HUES48 (cell line): ENCODE measurements around the gene PRKG1.

Experiments used
- H3K27ac ChIP-seq: one replicate; pipeline ENCODE4 v1.7.0; 2013; ENCODE audit warnings: low read depth, low read length, inconsistent platforms
- H3K27me3 ChIP-seq: 2 replicates; pipeline ENCODE4 v1.6.1; 2013; ENCODE audit warnings: mild to moderate bottlenecking, low read length; ENCODE audit not compliant: control insufficient read depth, insufficient read depth
- H3K36me3 ChIP-seq: 2 replicates; pipeline ENCODE4 v1.6.1; 2013; ENCODE audit warnings: low read length; ENCODE audit not compliant: control insufficient read depth, insufficient read depth
- H3K4me1 ChIP-seq: 2 replicates; pipeline ENCODE4 v1.6.1; 2013; ENCODE audit warnings: mild to moderate bottlenecking, low read length; ENCODE audit not compliant: control insufficient read depth, insufficient read depth
- H3K4me3 ChIP-seq: 2 replicates; pipeline ENCODE4 v1.5.1; 2013; ENCODE audit warnings: mild to moderate bottlenecking, low read depth, low read length
- H3K9ac ChIP-seq: 2 replicates; pipeline ENCODE4 v1.6.1; 2013; ENCODE audit warnings: mild to moderate bottlenecking, low read depth, low read length, moderate library complexity
- H3K9me3 ChIP-seq: 2 replicates; pipeline ENCODE4 v1.6.1; 2013; ENCODE audit warnings: low read length; ENCODE audit not compliant: control insufficient read depth, insufficient read depth

Gene PRKG1

DNA sequence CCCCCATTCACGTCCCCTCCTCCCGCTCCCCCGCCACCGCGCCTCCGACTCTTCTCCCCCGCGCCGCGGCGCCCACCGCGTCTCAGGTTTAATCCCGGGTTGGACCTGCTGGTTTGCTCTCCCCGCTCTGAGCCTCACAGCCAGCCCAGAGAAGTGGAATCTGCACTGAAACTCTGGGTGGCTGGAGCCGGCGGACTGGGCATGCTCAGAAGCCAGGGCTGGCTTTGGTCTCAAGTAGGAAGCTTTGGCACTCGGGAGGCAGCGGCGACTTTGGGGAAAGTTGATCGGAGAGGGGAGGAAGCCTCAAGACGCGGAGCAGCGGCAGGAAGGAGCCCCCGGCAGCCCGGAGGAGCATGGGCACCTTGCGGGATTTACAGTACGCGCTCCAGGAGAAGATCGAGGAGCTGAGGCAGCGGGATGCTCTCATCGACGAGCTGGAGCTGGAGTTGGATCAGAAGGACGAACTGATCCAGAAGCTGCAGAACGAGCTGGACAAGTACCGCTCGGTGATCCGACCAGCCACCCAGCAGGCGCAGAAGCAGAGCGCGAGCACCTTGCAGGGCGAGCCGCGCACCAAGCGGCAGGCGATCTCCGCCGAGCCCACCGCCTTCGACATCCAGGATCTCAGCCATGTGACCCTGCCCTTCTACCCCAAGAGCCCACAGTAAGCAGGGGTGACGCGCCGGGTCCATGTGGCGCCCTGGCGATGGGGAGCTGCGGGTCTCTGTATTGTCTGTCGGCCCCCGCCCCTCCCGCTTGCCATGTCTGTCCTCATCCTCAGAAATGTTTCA, at the start of gene PRKG1:
Gene PRKG1 (plus strand): TSS at position 250 of the 791 bp plus-strand sequence.
- peak within 1 kb of the TSS; percentile 74 for H3K27ac ChIP-seq
- H3K9ac ChIP-seq: peak within 1 kb of the TSS; percentile 57
- no peaks in the 10 kb centered on the region for H3K36me3 ChIP-seq
- no peaks in the 10 kb centered on the region for H3K9me3 ChIP-seq
- H3K4me1 ChIP-seq: peaks cover 34% of the 10 kb centered on the region
- peak within 1 kb of the TSS; percentile 90 for H3K4me3 ChIP-seq
- peaks cover 27% of the 10 kb centered on the region for H3K27me3 ChIP-seq

- no peaks in the 10 kb centered on the region for H3K36me3 ChIP-seq
- peaks cover 10% of the 10 kb centered on the region for H3K4me1 ChIP-seq
- no peaks in the 10 kb centered on the region for H3K9me3 ChIP-seq
- H3K9ac ChIP-seq: no peak overlapping the region
- no peak overlapping the region for H3K27ac ChIP-seq
- no peak overlapping the region for H3K4me3 ChIP-seq
- H3K27me3 ChIP-seq: no peaks in the 10 kb centered on the region
These were observed 45.9 kb upstream of the PRKG1 start for GRCh38 chr10:51028420-51028819.

GRCh38 chr10:51029172-51029641, 45.1 kb upstream of the PRKG1 start:
- H3K4me1 ChIP-seq: peaks cover 18% of the 10 kb centered on the region
- H3K9ac ChIP-seq: no peak overlapping the region
- H3K36me3 ChIP-seq: no peaks in the 10 kb centered on the region
- H3K9me3 ChIP-seq: no peaks in the 10 kb centered on the region
- H3K27ac ChIP-seq: no peak overlapping the region
- no peaks in the 10 kb centered on the region for H3K27me3 ChIP-seq
- H3K4me3 ChIP-seq: no peak overlapping the region

- H3K36me3 ChIP-seq: no peaks in the 10 kb centered on the region
- H3K9ac ChIP-seq: no peak overlapping the region
- H3K27me3 ChIP-seq: no peaks in the 10 kb centered on the region
- peaks cover 29% of the 10 kb centered on the region for H3K4me1 ChIP-seq
- no peak overlapping the region for H3K27ac ChIP-seq
- H3K4me3 ChIP-seq: no peak overlapping the region
- H3K9me3 ChIP-seq: no peaks in the 10 kb centered on the region
These were observed 43.8 kb upstream of the PRKG1 start for GRCh38 chr10:51030480-51030879.

GRCh38 chr10:51031950-51032349, 42.3 kb upstream of the PRKG1 start:
- H3K27ac ChIP-seq: no peak overlapping the region
- no peak overlapping the region for H3K9ac ChIP-seq
- H3K4me1 ChIP-seq: peaks cover 38% of the 10 kb centered on the region
- H3K4me3 ChIP-seq: no peak overlapping the region
- no peaks in the 10 kb centered on the region for H3K27me3 ChIP-seq
- no peaks in the 10 kb centered on the region for H3K36me3 ChIP-seq
- no peaks in the 10 kb centered on the region for H3K9me3 ChIP-seq

DNA sequence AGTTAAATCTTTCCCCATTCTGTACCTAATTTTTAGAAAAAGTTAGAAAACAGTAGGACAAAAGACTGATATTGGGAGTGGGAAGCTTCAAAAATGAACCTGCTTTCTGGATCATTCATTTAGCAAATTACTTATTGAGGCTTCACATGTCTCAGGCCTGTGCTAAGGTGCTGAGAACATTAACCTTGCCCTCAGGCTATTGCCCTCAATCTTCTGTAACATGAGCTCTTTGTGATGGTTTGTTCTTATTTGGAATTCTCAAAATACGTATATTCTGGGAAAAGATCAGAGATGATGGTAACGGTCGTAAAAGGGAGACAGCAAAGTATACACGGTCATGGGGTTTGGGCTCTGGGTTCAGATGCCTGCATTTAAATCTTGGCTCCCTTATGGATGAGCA, 39.5 kb upstream of the PRKG1 start:
- H3K36me3 ChIP-seq: no peaks in the 10 kb centered on the region
- no peaks in the 10 kb centered on the region for H3K9me3 ChIP-seq
- H3K27ac ChIP-seq: no peak overlapping the region
- peaks cover 33% of the 10 kb centered on the region for H3K4me1 ChIP-seq
- H3K4me3 ChIP-seq: no peak overlapping the region
- no peak overlapping the region for H3K9ac ChIP-seq
- H3K27me3 ChIP-seq: no peaks in the 10 kb centered on the region

- no peaks in the 10 kb centered on the region for H3K27me3 ChIP-seq
- H3K9ac ChIP-seq: no peak overlapping the region
- H3K9me3 ChIP-seq: no peaks in the 10 kb centered on the region
- H3K36me3 ChIP-seq: no peaks in the 10 kb centered on the region
- H3K4me1 ChIP-seq: peaks cover 33% of the 10 kb centered on the region
- H3K27ac ChIP-seq: no peak overlapping the region
- no peak overlapping the region for H3K4me3 ChIP-seq
These were observed 38.9 kb upstream of the PRKG1 start for GRCh38 chr10:51035344-51035743.

DNA sequence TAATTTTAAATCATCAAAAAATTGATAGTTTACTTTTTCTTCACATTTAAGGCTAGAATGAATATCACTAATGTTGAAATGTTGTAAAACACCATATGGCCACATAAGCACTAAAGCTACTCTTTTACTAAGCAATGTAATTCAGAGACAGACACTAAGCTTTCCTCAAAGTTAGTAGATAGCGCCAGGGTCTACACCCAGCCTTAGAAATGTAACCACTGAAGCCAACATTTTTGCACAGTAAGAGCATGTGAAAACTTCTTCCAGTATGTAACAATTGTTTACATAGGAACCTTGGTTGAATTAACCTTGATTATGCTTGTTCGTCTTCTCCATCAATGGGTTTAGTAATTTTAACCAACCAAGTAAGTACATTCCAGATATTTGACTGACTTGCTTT, 28.4 kb upstream of the PRKG1 start:
- H3K9me3 ChIP-seq: no peaks in the 10 kb centered on the region

GRCh38 chr10:51046654-51047053, 27.6 kb upstream of the PRKG1 start:
- Histone ChIP-seq H3K9ac (no peak overlapping the region), H3K36me3 (no peaks in the 10 kb centered on the region), H3K4me3 (no peak overlapping the region), H3K27me3 (no peaks in the 10 kb centered on the region), H3K27ac (no peak overlapping the region), H3K9me3 (no peaks in the 10 kb centered on the region), H3K4me1 (no peaks in the 10 kb centered on the region)

More for the DNA sequence above, 28.4 kb upstream of the PRKG1 start:
- Histone ChIP-seq H3K27me3 (no peaks in the 10 kb centered on the region), H3K4me3 (no peak overlapping the region), H3K36me3 (no peaks in the 10 kb centered on the region), H3K9ac (no peak overlapping the region), H3K27ac (no peak overlapping the region), H3K4me1 (no peaks in the 10 kb centered on the region)

GRCh38 chr10:51047857-51048256, 26.4 kb upstream of the PRKG1 start:
- Histone ChIP-seq H3K27ac (no peak overlapping the region), H3K36me3 (no peaks in the 10 kb centered on the region), H3K4me1 (no peaks in the 10 kb centered on the region), H3K9me3 (no peaks in the 10 kb centered on the region), H3K9ac (no peak overlapping the region), H3K4me3 (no peak overlapping the region), H3K27me3 (no peaks in the 10 kb centered on the region)

- Histone ChIP-seq H3K9ac (no peak overlapping the region), H3K36me3 (no peaks in the 10 kb centered on the region), H3K27ac (no peak overlapping the region), H3K27me3 (no peaks in the 10 kb centered on the region), H3K4me1 (no peaks in the 10 kb centered on the region), H3K9me3 (no peaks in the 10 kb centered on the region), H3K4me3 (no peak overlapping the region)
These were observed 25.5 kb upstream of the PRKG1 start for GRCh38 chr10:51048792-51049191.
